Mucosa of descending colon (tissue), 3 donors: Measurements from ENCODE around the gene FIBCD1. TPM values are rescaled to one million over a fixed set of nuclear protein-coding genes. Genes with fewer than 3 reads are reported as not detected.

Experiments
- ATAC-seq: fragments of 200-7000 bp; cut with Tn5 transposase; one replicate; pipeline ENCODE4 v1.9.1; 2020; ENCODE audit warnings: mild to moderate bottlenecking, moderate library complexity
- DNase-seq, 3 donors: peaks; one replicate each; pipeline ENCODE4 v3.0.0-alpha.2; 2020
- H3K36me3 ChIP-seq: fragments of 200-600 bp; one replicate; pipeline ENCODE4 v1.8.0; 2021; ENCODE audit warnings: low read depth, mild to moderate bottlenecking
- H3K4me1 ChIP-seq: fragments of 200-600 bp; one replicate; pipeline ENCODE4 v1.8.0; 2021; ENCODE audit warnings: low read depth, mild to moderate bottlenecking
- H3K4me3 ChIP-seq: fragments of 200-600 bp; one replicate; pipeline ENCODE4 v1.8.0; 2021; ENCODE audit warnings: mild to moderate bottlenecking
- H3K9me3 ChIP-seq: fragments of 200-600 bp; one replicate; pipeline ENCODE4 v1.8.0; 2021; ENCODE audit warnings: mild to moderate bottlenecking
- intact Hi-C, 2 donors: fragments of 100-400 bp; cut with DNase I in 1 of 2; cut with micrococcal nuclease in 1 of 2; formaldehyde crosslinking; loops; one replicate each; pipeline versions ENCODE4 v1.11.0 to v1.11.1; 2022; cut with DNase I, micrococcal nuclease
- total RNA-seq, 3 donors: library from RNA; stranded (reverse); fragmentation: NEBNext Ultra II Directional in 2 of 3; extraction: Animal tissue kit (Norgen Biotek cat#: 25700) in 2 of 3; gene quantifications; one replicate each; pipeline versions ENCODE4 v1.2.1 to v1.2.4, GENCODE V29; 2021 to 2023
- TF ChIP-seq, protein P1 (sequence below): fragments of 200-600 bp; IDR thresholded peaks from one replicate; pipeline ENCODE4 v1.8.0; 2022; ENCODE audit warnings: antibody characterized with exemption, mild to moderate bottlenecking
- donor health status: DM: no; HTN: no; CAD: no; lungs with moderate emphysema.
- donor health status: DM: no; HTN: no; CAD: no.
- donor health status: DM: no; HTN: yes; CAD: no.

FIBCD1 gene
- total RNA-seq, 3 donors from 2014 or later, result 2.6 to 10.7 (median 7.3) TPM

DNA sequence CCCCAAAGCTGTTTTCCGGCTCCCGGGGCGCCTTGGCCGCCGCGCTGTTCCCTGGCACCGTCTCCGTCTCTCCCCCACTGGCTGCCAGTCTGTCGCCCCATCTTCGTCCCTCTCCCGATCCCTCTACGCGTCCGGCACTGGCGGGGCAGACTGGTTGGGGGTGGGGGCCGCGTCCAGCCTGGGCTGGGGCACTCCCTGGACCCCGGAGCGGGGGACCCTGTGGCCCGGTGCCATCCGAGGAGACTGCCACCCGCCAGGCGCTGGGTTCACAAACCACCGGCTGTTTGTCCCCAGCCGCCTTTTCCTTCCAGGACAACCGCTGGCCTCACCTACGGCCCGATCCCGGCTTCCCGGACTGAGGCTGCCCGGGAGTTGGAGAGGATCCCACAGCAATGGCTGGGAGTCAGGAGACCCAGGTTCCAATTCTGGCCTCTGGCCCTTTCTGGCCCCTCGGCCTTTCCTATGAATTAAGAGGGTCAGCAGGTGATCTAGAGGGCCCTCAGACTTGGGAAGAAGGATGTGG is 1.0 kb upstream of the FIBCD1 start:
- Histone ChIP-seq H3K4me1 (peaks cover 19% of the 10 kb centered on the region), H3K9me3 (no peaks in the 10 kb centered on the region), H3K36me3 (no peaks in the 10 kb centered on the region), H3K4me3 (no peak overlapping the region)
- ATAC-seq (peak; percentile 4), DNase-seq (peak in 1 of 3 donors; percentile 55)
- TF ChIP-seq, protein P1, sequence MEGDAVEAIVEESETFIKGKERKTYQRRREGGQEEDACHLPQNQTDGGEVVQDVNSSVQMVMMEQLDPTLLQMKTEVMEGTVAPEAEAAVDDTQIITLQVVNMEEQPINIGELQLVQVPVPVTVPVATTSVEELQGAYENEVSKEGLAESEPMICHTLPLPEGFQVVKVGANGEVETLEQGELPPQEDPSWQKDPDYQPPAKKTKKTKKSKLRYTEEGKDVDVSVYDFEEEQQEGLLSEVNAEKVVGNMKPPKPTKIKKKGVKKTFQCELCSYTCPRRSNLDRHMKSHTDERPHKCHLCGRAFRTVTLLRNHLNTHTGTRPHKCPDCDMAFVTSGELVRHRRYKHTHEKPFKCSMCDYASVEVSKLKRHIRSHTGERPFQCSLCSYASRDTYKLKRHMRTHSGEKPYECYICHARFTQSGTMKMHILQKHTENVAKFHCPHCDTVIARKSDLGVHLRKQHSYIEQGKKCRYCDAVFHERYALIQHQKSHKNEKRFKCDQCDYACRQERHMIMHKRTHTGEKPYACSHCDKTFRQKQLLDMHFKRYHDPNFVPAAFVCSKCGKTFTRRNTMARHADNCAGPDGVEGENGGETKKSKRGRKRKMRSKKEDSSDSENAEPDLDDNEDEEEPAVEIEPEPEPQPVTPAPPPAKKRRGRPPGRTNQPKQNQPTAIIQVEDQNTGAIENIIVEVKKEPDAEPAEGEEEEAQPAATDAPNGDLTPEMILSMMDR, result no peak
- intact Hi-C loops, result loop anchor here in 1 of 2 donors (5.0 kb wide), 1 partner anchor 238 kb away; no protein-coding TSS in a partner anchor

GRCh38 chr9:130939405-130940026 is 469 bp upstream of the FIBCD1 start:
- intact Hi-C loops, result loop anchor here in 1 of 2 donors (5.0 kb wide), 1 partner anchor 237 kb away; no protein-coding TSS in a partner anchor
- ATAC-seq, result peak; percentile 33

GRCh38 chr9:130938184-130938651 is 829 bp downstream of the FIBCD1 start:
- DNase-seq, result no peak
- Histone ChIP-seq H3K4me3 (no peak overlapping the region), H3K9me3 (no peaks in the 10 kb centered on the region), H3K36me3 (no peaks in the 10 kb centered on the region), H3K4me1 (peaks cover 19% of the 10 kb centered on the region)
- TF ChIP-seq, protein P1, result no peak
- intact Hi-C loops, result no loop called here
- ATAC-seq, result no peak

More at GRCh38 chr9:130939405-130940026, 469 bp upstream of the FIBCD1 start:
- Histone ChIP-seq H3K36me3 (no peaks in the 10 kb centered on the region), H3K4me3 (peak overlapping the region; percentile 11), H3K4me1 (peaks cover 19% of the 10 kb centered on the region), H3K9me3 (no peaks in the 10 kb centered on the region)
- TF ChIP-seq, protein P1, result no peak
- DNase-seq, result peak in 2 of 3 donors; percentile 34 to 42

DNA sequence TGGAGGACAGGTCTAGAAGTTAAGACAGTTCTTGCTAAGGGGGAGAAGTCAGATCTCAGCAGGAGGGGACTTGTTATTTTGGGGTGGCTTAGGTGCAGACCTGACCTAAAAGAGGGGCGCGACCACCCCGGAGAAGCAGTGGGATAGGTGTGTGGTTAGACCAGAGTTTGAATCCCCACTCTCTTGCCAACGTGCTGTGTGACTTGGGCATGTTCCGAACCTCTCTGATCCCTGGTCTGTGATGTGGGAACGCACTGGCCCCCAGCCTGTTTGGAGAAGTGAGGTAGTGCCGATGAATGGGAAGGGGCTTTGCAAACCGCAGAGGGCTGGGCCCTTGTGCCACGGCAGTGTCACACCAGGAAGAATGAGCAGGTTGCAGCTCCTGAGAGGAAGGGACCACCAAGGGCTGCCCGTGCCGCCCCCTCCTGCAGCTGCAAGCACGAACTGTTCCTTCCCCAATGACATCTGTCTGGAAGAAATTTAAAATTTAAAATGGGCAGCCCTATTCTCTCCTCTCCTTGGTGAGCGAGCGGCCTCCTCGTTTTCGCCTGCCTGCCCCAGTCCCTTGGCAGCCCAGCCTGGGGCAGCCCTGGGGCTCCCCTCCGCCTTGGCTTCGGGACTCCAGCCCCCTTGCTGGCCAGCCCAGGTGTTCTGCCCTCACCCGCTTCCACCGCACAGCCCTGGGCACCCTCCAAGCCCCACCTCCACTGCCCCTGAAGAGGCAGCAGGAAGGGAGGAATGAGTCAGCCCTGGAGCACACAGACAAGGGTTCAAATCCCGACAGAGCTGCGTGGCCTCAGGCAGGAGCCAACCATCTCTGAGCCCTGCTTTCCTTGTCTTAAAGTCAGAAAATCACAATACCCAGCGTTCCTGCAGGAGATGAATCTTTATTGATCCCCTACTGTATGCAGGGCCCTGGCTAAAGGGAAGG is 1.6 kb downstream of the FIBCD1 start:
- intact Hi-C loops, result no loop called here
- H3K9me3 ChIP-seq, result no peaks in the 10 kb centered on the region
- no peaks in the 10 kb centered on the region for H3K36me3 ChIP-seq
- no peak for ATAC-seq
- DNase-seq, result no peak
- no peak overlapping the region for H3K4me3 ChIP-seq
- TF ChIP-seq, protein P1, result no peak
- H3K4me1 ChIP-seq, result peaks cover 19% of the 10 kb centered on the region

GRCh38 chr9:130936285-130937117 is 2.5 kb downstream of the FIBCD1 start:
- no peaks in the 10 kb centered on the region for H3K36me3 ChIP-seq
- peaks cover 19% of the 10 kb centered on the region for H3K4me1 ChIP-seq
- ATAC-seq (peak; percentile 1), DNase-seq (no peak)
- H3K4me3 ChIP-seq, result no peak overlapping the region
- intact Hi-C loops, result no loop called here
- no peaks in the 10 kb centered on the region for H3K9me3 ChIP-seq
- TF ChIP-seq, protein P1, result no peak
